BLaER1 (cell line): Measurements from ENCODE around the gene POU2F3.
A peak's percentile ranks its signal among the peaks of the same experiment; 100 is the strongest.

Source experiments
- H3K27ac ChIP-seq: shearing (Covaris generic); formaldehyde crosslinking; 2 replicates; pipeline ENCODE4 v1.8.1; 2022
- H3K27me3 ChIP-seq: shearing (Covaris generic); formaldehyde crosslinking; 2 replicates; pipeline ENCODE4 v1.8.1; 2022
- H3K36me3 ChIP-seq: shearing (Covaris generic); formaldehyde crosslinking; 2 replicates; pipeline ENCODE4 v1.8.1; 2022
- H3K4me1 ChIP-seq: shearing (Covaris generic); formaldehyde crosslinking; 2 replicates; pipeline ENCODE4 v1.8.1; 2022
- H3K4me2 ChIP-seq: shearing (Covaris generic); formaldehyde crosslinking; 2 replicates; pipeline ENCODE4 v1.8.1; 2022
- H3K4me3 ChIP-seq: shearing (Covaris generic); formaldehyde crosslinking; 2 replicates; pipeline ENCODE4 v1.8.1; 2022
- H3K9ac ChIP-seq: shearing (Covaris generic); formaldehyde crosslinking; 2 replicates; pipeline ENCODE4 v1.8.1; 2022
- H3K9me3 ChIP-seq: shearing (Covaris generic); formaldehyde crosslinking; 2 replicates; pipeline ENCODE4 v1.8.1; 2022
- H4K20me1 ChIP-seq: shearing (Covaris generic); formaldehyde crosslinking; 2 replicates; pipeline ENCODE4 v1.8.1; 2022
- Cebpa-rat ChIP-seq: shearing (Covaris generic); IDR thresholded peaks from 2 replicates; pipeline ENCODE4 v1.8.1; 2022

Gene POU2F3

DNA sequence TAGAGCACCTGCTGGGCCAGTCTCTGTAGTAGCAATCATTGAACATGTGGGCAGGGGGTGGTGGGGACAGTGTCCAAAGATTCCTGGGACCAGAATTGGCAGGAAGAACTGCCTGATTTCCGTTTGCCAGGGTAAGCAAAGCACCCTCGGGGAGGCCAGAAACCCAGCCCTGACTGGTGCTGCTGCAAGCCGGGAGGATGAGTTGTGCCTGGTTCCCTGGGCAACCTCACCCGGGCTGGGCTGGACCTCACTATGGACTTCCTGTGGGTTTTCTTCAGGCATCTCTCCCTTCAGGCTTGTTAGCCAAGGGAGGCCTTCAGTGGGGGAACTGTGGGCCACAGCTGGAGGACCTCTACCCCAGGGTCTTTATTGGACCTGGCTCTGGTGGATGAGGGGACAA lies 8.0 kb upstream of the POU2F3 start:
- no peaks in the 10 kb centered on the region for H3K27me3 ChIP-seq
- H3K36me3 ChIP-seq: peaks cover 8% of the 10 kb centered on the region; the same call in 1 of the 2 replicates
- peaks cover 6% of the 10 kb centered on the region; the same call in 1 of the 2 replicates for H4K20me1 ChIP-seq
- no peak overlapping the region for H3K27ac ChIP-seq
- no peaks in the 10 kb centered on the region for H3K9me3 ChIP-seq
- H3K4me2 ChIP-seq: no peak overlapping the region
- H3K4me1 ChIP-seq: peaks cover 35% of the 10 kb centered on the region
- TF ChIP-seq Cebpa-rat: no peak
- H3K4me3 ChIP-seq: no peak overlapping the region
- no peak overlapping the region for H3K9ac ChIP-seq

DNA sequence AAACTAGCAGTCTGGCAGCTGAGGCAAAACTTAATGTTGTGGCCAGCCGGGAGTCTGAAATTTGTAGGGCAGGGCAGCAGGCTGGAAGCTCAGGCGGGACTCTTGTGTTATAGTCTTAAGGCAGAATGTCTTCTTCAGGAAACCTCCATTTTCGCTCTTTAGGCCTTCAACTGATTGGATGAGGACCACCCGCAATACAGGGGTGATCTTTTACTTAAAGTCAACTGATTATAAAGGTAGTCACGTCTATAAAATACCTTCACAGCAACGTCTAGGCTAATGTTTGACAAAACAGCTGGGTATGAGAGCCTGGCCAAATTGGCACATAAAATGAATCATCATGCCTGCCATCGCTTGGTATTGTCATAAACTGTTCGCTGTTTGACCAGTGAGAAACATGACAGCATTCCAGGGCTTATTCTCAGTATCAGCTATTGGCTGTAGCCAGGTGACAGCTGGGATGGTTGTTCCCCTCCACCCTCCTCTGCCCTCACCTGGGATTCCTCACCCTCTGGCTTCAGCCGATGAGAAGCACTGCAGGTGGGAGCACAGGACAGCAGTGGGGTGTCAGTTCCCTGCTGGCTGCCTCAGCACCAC lies 6.6 kb upstream of the POU2F3 start:
- Histone ChIP-seq H4K20me1 (peaks cover 6% of the 10 kb centered on the region; the same call in 1 of the 2 replicates), H3K9me3 (no peaks in the 10 kb centered on the region), H3K27me3 (no peaks in the 10 kb centered on the region), H3K4me3 (no peak overlapping the region), H3K9ac (no peak overlapping the region), H3K36me3 (no peaks in the 10 kb centered on the region), H3K4me1 (peaks cover 35% of the 10 kb centered on the region), H3K4me2 (peak overlapping the region; percentile 32), H3K27ac (no peak overlapping the region)
- TF ChIP-seq Cebpa-rat: no peak

GRCh38 chr11:120235024-120235628 lies 4.8 kb upstream of the POU2F3 start:
- no peak overlapping the region for H3K9ac ChIP-seq

DNA sequence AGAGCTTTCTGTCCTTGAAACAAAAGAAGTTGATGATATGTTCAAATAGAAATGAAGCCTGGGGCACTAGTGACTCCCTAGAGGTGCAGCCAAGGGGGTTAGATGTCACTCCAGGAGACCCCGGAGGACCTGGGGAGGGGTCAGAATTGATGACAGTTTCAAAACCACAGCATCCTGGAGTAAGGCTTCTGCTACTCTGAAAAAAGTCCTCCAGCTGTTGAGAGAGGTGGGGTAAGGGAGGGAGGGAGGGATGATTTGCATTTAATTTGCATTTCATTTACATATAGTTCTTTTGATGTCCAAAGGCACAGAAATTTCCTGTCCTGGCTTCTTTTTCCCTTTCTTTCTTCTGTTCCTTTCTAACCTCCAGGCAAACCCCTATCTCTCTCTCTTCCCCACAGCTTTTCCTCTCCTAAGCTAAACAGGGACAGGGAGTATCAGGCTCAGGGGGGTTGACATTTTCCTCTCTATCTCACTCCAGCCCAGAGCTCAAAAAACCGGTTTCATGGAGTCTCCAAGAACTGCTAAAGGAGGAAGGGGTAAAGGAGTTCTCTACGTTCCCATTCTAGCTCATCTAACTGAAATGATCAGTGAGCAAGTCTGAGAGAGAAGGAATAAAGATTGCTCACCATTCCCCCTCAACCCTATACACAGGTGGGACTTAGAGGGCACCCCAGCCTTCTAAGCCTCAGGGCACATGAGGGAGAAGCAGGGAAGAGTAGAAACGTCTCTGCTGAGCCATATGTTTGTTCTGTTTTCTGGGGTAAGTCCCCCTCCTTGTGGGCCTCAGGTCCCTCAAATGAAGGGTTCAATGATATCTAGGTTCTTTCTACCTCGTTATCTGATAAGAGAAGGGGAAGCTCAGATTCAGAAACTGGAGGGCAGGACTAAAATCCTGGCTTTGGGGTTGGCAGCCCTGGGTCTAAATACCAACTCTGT lies 3.5 kb upstream of the POU2F3 start:
- Histone ChIP-seq H3K27ac (peak overlapping the region; percentile 28; the same call in 1 of the 2 replicates), H3K4me1 (peaks cover 35% of the 10 kb centered on the region), H3K9me3 (no peaks in the 10 kb centered on the region), H3K9ac (0 out of 2 replicates have a peak overlapping the region, but pooled peaks have one; percentile 13), H3K4me3 (no peak overlapping the region), H3K4me2 (peak overlapping the region; percentile 74), H3K27me3 (peaks cover 28% of the 10 kb centered on the region), H4K20me1 (peaks cover 12% of the 10 kb centered on the region; the same call in 1 of the 2 replicates), H3K36me3 (no peaks in the 10 kb centered on the region)
- TF ChIP-seq Cebpa-rat: no peak

More at GRCh38 chr11:120235024-120235628, 4.8 kb upstream of the POU2F3 start:
- Histone ChIP-seq H3K4me1 (peaks cover 35% of the 10 kb centered on the region), H3K27ac (no peak overlapping the region), H3K9me3 (no peaks in the 10 kb centered on the region), H3K27me3 (peaks cover 15% of the 10 kb centered on the region), H3K4me2 (peak overlapping the region; percentile 74), H3K4me3 (no peak overlapping the region), H3K36me3 (no peaks in the 10 kb centered on the region), H4K20me1 (peaks cover 6% of the 10 kb centered on the region; the same call in 1 of the 2 replicates)
- no peak for TF ChIP-seq Cebpa-rat

DNA sequence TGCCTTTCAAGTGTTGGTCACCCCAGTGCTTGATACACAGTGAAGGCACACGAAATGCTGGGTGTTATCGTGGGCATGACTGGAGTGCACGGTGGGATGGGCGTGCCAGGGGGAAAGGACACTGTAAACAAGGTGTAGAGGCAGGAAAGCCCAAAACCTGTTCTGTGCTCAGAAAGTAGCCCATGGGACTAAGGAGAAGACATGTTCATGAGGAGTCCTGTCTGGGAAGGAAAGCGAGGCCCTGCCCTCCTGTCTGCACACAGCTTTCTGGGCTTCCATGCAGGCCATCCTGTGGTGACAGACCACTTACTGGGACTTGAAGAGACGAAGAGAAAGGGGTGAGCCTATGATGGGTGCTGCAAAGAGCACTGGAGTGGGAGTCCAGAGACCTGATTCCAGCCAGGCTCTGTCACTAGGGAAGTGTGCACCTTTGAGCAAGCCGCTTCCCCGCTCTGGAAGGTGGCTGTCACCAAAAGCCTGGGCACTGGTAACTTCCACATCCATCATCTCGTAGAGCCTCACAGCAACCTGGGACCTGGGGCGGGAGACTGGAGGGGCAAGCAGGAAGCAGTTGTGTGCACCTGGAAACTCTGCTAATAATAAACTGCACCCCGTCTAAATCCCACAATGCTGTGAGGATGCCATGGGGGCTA lies 846 bp upstream of the POU2F3 start:
- H3K27me3 ChIP-seq: peaks cover 33% of the 10 kb centered on the region
- H3K4me1 ChIP-seq: peaks cover 29% of the 10 kb centered on the region
- H3K4me2 ChIP-seq: no peak overlapping the region
- no peaks in the 10 kb centered on the region for H3K9me3 ChIP-seq
- no peak overlapping the region for H3K4me3 ChIP-seq
- H3K9ac ChIP-seq: no peak overlapping the region
- no peaks in the 10 kb centered on the region for H3K36me3 ChIP-seq
- TF ChIP-seq Cebpa-rat: no peak
- H4K20me1 ChIP-seq: peaks cover 6% of the 10 kb centered on the region; the same call in 1 of the 2 replicates
- H3K27ac ChIP-seq: no peak overlapping the region

DNA sequence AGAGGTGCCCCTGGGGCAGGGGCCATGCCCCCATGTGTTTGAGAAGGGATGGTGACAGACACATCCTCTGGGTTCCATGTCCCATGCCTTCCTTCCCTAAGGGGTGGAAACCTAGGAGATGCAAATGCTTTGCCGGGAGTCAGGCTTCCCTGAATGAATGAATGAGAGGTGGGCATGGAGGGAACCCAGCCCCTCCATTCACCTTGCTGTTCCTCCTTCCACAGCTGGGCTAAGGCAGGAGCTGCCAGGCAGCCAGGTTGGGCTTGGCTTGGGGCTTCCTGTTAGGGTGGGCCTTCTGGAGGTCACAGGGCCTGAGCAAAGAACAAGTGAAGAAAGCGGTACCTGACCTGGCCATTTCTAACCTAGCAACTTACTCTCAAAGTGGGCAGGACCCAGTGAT lies 926 bp downstream of the POU2F3 start:
- H3K36me3 ChIP-seq: no peaks in the 10 kb centered on the region
- no peak overlapping the region for H3K27ac ChIP-seq
- H3K9me3 ChIP-seq: no peaks in the 10 kb centered on the region
- H3K4me1 ChIP-seq: peaks cover 11% of the 10 kb centered on the region
- H3K4me3 ChIP-seq: no peak overlapping the region
- no peak overlapping the region for H3K4me2 ChIP-seq
- no peak for TF ChIP-seq Cebpa-rat
- H4K20me1 ChIP-seq: peaks cover 6% of the 10 kb centered on the region; the same call in 1 of the 2 replicates
- peaks cover 33% of the 10 kb centered on the region for H3K27me3 ChIP-seq
- H3K9ac ChIP-seq: no peak overlapping the region

DNA sequence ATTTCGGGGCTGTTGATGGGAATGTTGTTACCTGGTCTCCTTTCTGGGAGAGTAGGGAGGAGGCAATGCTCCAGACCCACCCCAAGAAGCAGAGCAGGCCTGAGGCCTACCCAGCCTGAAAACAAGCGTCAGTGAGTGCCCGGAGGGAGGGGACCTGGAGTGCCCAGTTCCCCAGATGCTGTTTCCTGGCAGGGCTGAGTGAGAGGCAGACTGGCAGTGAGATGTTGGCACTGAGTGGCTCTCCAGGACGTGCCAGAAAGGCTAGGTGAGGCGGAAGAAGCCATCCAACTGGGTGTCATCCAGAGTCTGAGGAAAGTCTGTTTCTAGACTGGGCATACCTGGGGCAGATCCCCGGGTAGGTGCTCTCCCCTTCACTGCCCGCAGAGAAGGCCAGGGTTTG lies 1.3 kb downstream of the POU2F3 start:
- no peak for TF ChIP-seq Cebpa-rat
- Histone ChIP-seq H3K27ac (no peak overlapping the region), H3K4me1 (peaks cover 7% of the 10 kb centered on the region), H4K20me1 (peaks cover 6% of the 10 kb centered on the region; the same call in 1 of the 2 replicates), H3K4me2 (no peak overlapping the region), H3K9ac (no peak overlapping the region), H3K4me3 (no peak overlapping the region), H3K27me3 (peaks cover 33% of the 10 kb centered on the region), H3K36me3 (no peaks in the 10 kb centered on the region), H3K9me3 (no peaks in the 10 kb centered on the region)

DNA sequence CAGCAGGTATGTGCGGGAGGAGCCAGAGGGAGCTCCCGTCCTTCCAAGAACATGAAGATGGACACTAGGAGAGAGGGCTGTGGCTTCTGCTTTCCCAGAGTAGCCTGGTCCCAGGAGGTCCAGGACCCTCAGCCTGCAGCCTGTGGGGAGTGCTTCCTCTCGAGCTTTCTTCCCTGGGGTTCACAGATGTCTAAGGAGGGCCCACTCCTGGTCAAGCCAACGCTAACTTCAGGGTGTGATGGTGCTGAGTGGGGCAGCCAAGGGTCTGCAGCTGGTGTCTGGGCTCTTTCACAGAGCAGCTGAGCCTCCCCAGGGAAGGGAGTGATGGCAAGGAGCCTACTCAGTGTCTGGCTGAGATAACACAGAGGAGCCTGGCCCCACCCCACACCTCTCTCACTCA lies 3.3 kb downstream of the POU2F3 start:
- no peak overlapping the region for H3K4me3 ChIP-seq
- H3K4me2 ChIP-seq: no peak overlapping the region
- peaks cover 6% of the 10 kb centered on the region; the same call in 1 of the 2 replicates for H4K20me1 ChIP-seq
- no peaks in the 10 kb centered on the region for H3K36me3 ChIP-seq
- no peaks in the 10 kb centered on the region for H3K9me3 ChIP-seq
- H3K4me1 ChIP-seq: peaks cover under 1% of the 10 kb centered on the region; the same call in 1 of the 2 replicates
- H3K27me3 ChIP-seq: peaks cover 33% of the 10 kb centered on the region
- H3K27ac ChIP-seq: no peak overlapping the region
- no peak overlapping the region for H3K9ac ChIP-seq
- no peak for TF ChIP-seq Cebpa-rat

GRCh38 chr11:120244476-120245365 lies 4.8 kb downstream of the POU2F3 start:
- H3K27me3 ChIP-seq: peaks cover 22% of the 10 kb centered on the region
- no peak overlapping the region for H3K4me2 ChIP-seq
- no peak overlapping the region for H3K9ac ChIP-seq
- H3K4me1 ChIP-seq: peaks cover 10% of the 10 kb centered on the region
- H3K9me3 ChIP-seq: no peaks in the 10 kb centered on the region
- peaks cover 6% of the 10 kb centered on the region; the same call in 1 of the 2 replicates for H4K20me1 ChIP-seq
- H3K4me3 ChIP-seq: no peak overlapping the region
- TF ChIP-seq Cebpa-rat: no peak
- H3K27ac ChIP-seq: no peak overlapping the region
- no peaks in the 10 kb centered on the region for H3K36me3 ChIP-seq
